ENCODE data around the gene HRAS.

DNA sequence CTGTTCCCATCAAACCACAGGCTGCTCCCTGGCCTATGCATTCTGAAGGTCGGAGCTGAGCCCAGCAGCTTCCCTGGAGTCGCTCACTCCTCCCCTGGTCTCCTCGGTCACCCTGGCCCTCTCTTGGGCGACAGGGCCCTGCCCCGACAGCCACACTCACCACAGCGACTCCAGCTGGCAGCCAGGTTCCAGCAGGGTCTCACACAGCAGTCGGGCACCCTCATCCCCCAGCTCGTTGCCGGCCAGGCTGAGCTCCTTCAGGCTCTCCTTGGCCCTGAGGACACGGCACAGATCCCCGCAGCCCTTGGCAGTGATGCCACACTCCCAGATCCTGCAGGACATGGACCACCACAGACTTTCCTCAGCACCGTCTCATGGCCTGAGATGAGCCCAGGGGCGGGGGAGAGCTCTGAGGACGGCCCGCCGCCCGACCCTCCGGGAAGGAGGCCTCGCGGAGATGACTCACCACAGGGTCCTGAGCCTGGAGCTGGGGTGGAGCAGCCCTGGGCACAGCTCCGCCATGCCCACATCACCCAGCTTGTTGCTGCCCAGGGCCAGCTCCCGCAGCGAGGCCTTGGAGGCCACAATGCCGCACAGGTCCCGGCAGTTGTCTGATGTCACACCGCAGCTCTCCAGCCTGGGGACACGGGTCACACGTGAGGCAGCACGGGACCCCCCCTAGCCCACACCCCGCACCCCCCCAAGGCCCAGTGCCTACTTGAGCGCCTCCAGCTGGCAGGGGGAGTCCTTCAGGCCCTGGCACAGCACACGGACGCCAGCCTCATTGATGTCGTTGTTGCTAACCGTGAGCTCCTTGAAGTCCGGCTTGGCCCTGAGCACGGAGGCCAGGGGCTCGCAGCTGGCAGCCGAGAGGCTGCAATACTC, 36.8 kb downstream of the HRAS start:
- TF ChIP-seq, protein P1, sequence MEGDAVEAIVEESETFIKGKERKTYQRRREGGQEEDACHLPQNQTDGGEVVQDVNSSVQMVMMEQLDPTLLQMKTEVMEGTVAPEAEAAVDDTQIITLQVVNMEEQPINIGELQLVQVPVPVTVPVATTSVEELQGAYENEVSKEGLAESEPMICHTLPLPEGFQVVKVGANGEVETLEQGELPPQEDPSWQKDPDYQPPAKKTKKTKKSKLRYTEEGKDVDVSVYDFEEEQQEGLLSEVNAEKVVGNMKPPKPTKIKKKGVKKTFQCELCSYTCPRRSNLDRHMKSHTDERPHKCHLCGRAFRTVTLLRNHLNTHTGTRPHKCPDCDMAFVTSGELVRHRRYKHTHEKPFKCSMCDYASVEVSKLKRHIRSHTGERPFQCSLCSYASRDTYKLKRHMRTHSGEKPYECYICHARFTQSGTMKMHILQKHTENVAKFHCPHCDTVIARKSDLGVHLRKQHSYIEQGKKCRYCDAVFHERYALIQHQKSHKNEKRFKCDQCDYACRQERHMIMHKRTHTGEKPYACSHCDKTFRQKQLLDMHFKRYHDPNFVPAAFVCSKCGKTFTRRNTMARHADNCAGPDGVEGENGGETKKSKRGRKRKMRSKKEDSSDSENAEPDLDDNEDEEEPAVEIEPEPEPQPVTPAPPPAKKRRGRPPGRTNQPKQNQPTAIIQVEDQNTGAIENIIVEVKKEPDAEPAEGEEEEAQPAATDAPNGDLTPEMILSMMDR (IDR thresholded peaks at IDR 0.05) = no peak
- no peak for TF ChIP-seq POLR2A (IDR thresholded peaks at IDR 0.05)
